GM19351 (cell line): ENCODE results near the gene PXDC1.

ENCODE experiments used
- ATAC-seq: cut with Tn5 transposase; IDR thresholded peaks from one replicate; pipeline ENCODE4 v1.9.1; 2021; ENCODE audit warnings: mild to moderate bottlenecking, moderate library complexity; ENCODE audit not compliant: unreplicated experiment

Gene PXDC1

DNA sequence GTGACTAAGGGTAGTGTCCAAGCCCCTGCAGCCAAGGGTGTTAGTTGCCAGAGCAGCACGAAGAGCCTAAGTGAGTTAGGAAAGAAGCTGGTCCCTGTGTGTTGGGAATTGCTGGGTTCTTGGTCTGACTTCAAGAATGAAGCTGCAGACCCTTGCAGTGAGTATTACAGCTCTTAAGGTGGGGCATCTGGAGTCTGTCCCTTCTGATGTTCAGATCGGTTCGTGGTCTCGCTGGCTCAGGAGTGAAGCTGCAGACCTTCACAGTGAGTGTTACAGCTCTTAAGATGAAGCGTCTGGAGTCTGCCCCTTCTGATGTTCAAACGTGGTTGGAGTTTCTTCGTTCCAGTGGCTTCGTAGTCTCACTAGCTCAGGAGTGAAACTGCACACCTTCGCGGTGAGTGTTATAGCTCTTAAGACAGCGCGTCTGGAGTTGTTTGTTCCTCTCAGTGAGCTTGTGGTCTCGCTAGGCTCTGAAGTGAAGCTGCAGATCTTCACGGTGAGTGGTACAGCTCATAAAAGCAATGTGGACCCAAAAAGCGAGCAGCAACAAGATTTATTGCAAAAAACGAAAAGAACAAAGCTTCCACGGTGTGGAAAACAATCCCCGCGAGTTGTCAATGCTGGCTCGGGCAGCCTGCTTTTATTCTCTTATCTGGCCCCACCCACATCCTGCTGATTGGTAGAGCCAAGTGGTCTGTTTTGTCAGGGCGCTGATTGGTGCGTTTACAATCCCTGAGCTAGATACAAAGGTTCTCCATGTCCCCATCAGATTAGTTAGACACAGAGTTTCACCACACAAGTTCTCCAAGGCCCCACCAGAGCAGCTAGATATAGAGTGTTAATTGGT, 31.8 kb downstream of the PXDC1 start:
- ATAC-seq = no peak

DNA sequence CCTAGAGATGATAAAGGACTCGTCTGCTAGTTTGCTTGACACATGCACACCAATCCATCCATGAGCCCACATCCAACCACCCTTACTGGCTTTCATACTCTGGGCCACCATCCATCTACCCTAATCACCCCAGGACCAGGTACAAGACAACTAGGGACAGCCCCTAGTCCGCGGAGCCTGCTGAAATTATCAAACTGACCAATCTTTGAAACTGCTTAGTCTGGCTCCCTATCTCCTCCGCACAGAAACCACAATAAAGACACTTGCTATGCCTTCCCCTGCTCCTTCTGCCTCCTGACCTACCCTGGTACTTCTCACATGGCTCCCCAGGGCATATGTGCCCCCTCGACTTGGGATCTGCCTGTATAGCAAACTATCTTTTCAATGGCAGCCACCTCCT, 33.1 kb downstream of the PXDC1 start:
- ATAC-seq = no peak

GRCh38 chr6:3715285-3715684, 36.2 kb downstream of the PXDC1 start:
- ATAC-seq = no peak

DNA sequence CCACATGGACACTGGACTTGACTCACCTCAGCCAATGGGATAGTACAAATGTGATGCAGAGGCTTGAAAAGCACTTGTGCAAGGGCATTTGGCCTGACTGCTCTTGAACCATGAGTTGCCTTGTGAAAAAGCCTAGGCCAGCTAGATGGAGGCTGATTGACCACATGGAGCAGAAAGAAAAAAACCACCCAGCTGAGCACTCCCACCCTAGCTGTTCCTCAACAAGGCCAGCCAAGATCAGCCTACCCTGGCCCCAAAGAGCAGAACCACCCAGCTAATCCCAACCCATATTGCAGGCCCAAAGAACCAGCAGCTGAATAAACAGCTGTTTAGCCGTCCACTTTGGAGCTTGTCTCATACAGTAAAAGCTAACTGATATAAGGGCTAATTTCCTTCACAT, 36.7 kb downstream of the PXDC1 start:
- ATAC-seq = no peak

- no peak for ATAC-seq
These were observed 37.4 kb downstream of the PXDC1 start for GRCh38 chr6:3714111-3714510.

GRCh38 chr6:3712827-3713665, 38.5 kb downstream of the PXDC1 start:
- ATAC-seq = no peak

GRCh38 chr6:3711776-3712175, 39.7 kb downstream of the PXDC1 start:
- ATAC-seq = no peak

- no peak for ATAC-seq
These were observed 41.1 kb downstream of the PXDC1 start for GRCh38 chr6:3710403-3710802.

DNA sequence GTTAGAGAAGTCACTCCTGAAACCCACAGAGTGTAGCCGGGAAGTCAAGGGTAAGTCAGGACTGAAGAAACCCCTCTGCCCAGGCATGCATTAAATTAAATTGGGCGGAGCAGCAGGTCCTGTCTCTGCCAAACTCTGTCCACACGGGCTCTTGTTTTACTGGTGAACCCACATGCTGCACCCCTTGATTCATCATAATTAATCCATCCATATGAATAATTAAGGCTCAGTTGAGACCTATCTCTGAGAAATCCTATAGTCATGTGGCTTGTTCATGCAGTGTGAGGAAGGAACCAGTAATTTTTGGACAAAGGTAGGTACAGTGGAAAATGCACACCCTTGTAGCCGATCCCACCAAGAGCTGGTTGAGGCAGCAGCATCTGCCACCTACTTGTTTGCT, 43.0 kb downstream of the PXDC1 start:
- no peak for ATAC-seq

GRCh38 chr6:3707751-3708412, 43.6 kb downstream of the PXDC1 start:
- ATAC-seq = no peak

- ATAC-seq = no peak
These were observed 44.5 kb downstream of the PXDC1 start for GRCh38 chr6:3707024-3707423.

DNA sequence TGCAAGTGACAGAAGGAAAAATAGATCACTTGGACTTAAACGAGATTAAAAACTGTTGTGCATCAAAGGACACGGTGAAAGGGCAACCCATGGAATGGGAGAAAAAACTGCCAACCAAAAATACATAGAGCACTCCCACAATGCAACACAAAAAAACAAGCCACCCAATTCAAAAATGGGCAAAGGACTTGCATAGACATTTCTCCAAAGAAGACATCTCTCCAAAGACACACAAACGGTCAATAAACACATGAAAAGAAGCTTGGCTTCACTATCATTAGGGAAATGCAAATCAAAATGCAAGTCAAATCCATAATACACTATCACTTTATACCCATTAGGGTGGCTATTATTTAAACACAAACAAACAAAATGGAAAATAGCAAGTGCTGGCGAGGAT, 45.0 kb downstream of the PXDC1 start:
- ATAC-seq = no peak

- no peak for ATAC-seq
These were observed 49.9 kb downstream of the PXDC1 start for GRCh38 chr6:3701631-3702030.

DNA sequence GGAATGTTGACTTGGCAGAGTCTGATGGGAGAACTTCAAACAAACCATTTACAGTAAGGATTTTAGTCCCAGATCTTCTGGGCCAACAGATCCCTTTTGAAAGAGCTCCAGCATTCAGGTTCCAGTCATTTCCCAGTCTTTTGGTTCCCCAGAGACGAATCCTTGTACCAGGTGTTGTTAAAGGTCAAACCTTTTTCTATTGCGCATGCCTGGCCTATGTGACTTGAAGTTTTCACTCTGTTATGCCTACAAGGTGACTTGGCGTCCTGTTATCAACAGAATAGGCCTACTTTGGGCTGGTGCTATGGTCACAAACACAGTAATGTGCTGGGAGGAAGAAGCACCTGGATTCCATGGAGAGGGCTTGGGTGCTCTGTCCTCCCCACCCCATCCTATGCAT, 52.3 kb downstream of the PXDC1 start:
- no peak for ATAC-seq

GRCh38 chr6:3698021-3698420, 53.5 kb downstream of the PXDC1 start:
- no peak for ATAC-seq

DNA sequence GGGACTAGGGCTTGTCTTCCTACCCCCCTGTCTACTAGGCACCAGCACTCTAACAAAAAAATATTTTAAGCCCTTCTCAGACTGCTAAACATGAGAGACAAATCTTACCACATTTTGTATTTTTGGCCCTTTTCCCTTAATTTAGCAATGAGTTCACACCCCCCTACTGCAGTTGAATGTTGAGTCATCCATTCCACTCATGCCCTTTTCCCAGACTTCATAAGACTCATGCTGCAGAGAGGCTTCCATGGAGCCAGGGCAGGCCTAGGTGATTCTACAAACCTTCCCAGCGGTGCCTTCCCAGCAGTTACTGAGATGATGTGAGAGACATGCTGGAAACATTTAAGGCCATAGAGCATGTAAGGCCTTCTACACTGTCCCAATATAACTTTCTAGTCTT, 53.9 kb downstream of the PXDC1 start:
- no peak for ATAC-seq

GRCh38 chr6:3696525-3697088, 54.9 kb downstream of the PXDC1 start:
- ATAC-seq = no peak

DNA sequence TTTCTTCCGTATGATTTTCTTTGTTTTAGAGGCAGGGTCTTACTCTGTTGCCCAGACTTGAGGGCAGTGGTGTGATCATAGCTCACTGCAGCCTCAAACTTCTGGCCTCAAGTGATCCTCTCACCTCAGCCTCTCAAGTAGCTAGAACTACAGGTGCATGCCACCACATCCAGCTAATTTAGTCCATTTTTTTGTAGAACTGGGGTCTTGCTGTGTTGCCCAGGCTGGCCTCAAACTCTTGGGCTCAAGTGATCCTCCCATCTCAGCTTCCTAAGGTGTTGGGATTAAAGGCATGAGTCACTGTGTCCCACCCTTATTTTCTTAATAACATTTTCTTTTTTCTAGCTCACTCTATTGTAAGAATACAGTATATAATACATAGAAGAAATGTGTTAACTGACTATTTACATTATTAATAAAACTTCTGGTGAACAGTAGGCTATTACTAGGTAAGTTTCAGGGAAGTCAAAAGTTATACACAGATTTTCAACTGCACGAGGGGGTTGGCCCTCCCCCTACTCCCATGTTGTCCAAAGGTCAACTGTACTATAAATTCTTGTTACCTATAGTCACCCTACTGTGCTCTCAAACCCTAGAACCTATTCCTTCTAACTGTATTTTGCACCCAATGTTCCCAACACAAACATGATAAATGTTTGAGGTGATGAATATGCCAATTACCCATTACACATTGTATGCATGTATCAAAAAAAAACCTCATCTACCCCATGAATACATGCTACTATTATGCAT, 56.3 kb downstream of the PXDC1 start:
- no peak for ATAC-seq

DNA sequence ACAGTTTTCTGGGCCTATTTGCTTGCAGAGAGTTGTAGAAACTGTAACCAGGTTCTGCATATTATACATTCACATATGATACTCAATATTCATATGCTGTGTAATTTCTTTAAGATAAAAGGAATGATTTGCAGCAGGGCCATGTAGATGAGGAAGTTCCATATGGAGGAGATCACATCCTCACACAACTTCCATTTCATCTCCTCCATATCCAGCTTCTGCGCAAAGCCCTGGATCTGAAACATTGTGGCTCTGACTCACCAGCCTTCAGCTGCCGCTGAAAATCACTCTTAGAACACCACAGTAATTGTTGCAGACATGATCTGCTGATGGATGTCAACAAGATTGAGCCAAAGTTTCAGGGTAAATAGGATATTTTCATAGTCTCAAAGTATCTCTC, 57.7 kb downstream of the PXDC1 start:
- ATAC-seq = no peak

- ATAC-seq = no peak
These were observed 61.0 kb downstream of the PXDC1 start for GRCh38 chr6:3690506-3690905.

- no peak for ATAC-seq
These were observed 63.7 kb downstream of the PXDC1 start for GRCh38 chr6:3687847-3688246.
